Tibial artery (tissue), 4 donors: ENCODE data around the gene CBL.

ENCODE experiments used
- DNase-seq, 2 donors: peaks; one replicate each; pipeline ENCODE4 v3.0.0-alpha.2; 2019
- H3K27ac ChIP-seq, 2 donors: fragments of 200-600 bp; sonication (generic) in 1 of 2; 1 replicate in 1 of 2; 2 replicates in 1 of 2; pipeline ENCODE4 v1.5.1; 2018 to 2019; ENCODE audit warnings: mild to moderate bottlenecking in 1 of 2
- H3K27me3 ChIP-seq, 2 donors: fragments of 200-600 bp; sonication (generic) in 1 of 2; one replicate each; pipeline versions ENCODE4 v1.5.1 to v1.6.0; 2016 to 2019
- H3K36me3 ChIP-seq, 3 donors: fragments of 200-600 bp; sonication (generic) in 2 of 3; one replicate each; pipeline ENCODE4 v1.5.1; 2016 to 2019; ENCODE audit warnings: mild to moderate bottlenecking in 2 of 3
- H3K4me1 ChIP-seq, 4 donors: fragments of 200-600 bp; sonication (generic) in 2 of 4; 1 replicate in 3 of 4; 2 replicates in 1 of 4; pipeline ENCODE4 v1.5.1; 2016 to 2019
- H3K4me3 ChIP-seq, 2 donors: fragments of 200-600 bp; sonication (generic) in 1 of 2; 1 replicate in 1 of 2; 2 replicates in 1 of 2; pipeline ENCODE4 v1.5.1; 2018 to 2019; ENCODE audit warnings: mild to moderate bottlenecking in 2 of 2
- H3K9me3 ChIP-seq, 3 donors: fragments of 200-600 bp; sonication (generic) in 1 of 3; one replicate each; pipeline ENCODE4 v1.5.1; 2016 to 2019
- intact Hi-C: fragments of 100-400 bp; cut with DNase I; formaldehyde crosslinking; loops from one replicate; pipeline ENCODE4 v1.15.0; 2023; ENCODE audit warnings: low total_unique reads
- TF ChIP-seq, protein P1 (sequence below), 2 experiments: fragments of 200-600 bp in 1 of 2; fragments of 450-650 bp in 1 of 2; IDR thresholded peaks; one replicate each; pipeline ENCODE4 v1.5.1; 2017 to 2019; ENCODE audit warnings: antibody characterized with exemption in 2 of 2, mild to moderate bottlenecking in 1 of 2, moderate library complexity in 1 of 2

Gene CBL

DNA sequence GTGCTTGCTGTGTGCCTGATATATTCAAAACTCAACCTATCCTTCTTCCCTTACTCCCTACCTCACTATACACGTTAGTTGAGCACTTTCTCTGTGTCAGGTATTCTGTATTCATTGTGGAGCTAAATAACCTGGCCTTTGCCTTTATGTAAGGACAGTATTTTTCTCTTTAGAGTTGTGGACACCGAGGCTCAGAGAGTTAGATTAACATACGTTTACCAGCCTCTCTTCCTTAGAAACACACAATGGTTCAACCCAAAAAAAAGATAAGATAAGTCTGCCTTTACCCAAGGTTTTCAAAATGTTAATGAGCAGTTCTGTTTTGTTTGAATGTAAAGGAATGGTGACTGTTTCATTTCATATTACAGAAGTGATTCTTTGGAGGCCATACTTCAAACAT, 45.0 kb downstream of the CBL start:
- Histone ChIP-seq H3K36me3 (peaks cover 0 to 6% (median 5%) of the 10 kb centered on the region in 3 donors), H3K27me3 (no peaks in the 10 kb centered on the region), H3K9me3 (no peaks in the 10 kb centered on the region), H3K4me3 (no peak overlapping the region), H3K4me1 (peaks cover 0 to 8% (median 0%) of the 10 kb centered on the region in 4 donors), H3K27ac (no peak overlapping the region)
- DNase-seq = no peak
- intact Hi-C loops = no loop called here
- TF ChIP-seq, protein P1, sequence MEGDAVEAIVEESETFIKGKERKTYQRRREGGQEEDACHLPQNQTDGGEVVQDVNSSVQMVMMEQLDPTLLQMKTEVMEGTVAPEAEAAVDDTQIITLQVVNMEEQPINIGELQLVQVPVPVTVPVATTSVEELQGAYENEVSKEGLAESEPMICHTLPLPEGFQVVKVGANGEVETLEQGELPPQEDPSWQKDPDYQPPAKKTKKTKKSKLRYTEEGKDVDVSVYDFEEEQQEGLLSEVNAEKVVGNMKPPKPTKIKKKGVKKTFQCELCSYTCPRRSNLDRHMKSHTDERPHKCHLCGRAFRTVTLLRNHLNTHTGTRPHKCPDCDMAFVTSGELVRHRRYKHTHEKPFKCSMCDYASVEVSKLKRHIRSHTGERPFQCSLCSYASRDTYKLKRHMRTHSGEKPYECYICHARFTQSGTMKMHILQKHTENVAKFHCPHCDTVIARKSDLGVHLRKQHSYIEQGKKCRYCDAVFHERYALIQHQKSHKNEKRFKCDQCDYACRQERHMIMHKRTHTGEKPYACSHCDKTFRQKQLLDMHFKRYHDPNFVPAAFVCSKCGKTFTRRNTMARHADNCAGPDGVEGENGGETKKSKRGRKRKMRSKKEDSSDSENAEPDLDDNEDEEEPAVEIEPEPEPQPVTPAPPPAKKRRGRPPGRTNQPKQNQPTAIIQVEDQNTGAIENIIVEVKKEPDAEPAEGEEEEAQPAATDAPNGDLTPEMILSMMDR (IDR thresholded peaks at IDR 0.05) = no peak

DNA sequence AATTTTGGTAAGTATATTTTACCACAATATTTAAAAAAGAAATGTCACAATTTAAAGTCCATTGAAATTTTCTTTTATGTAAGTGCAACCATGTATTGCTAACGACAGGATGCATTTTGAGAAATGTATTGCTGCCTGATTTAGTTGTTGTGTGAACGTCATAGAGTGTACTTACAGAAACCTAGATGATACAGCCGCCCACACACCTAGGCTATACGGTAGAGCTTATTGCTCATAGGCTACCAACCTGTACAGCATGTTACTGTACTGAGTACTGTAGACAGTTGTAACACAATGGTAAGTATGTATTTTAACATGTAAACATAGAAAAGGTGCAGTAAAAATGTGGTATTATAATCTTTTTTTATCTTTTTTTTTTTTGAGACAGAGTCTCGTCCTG, 48.1 kb downstream of the CBL start:
- H3K36me3 ChIP-seq = peaks cover 0 to 6% (median 5%) of the 10 kb centered on the region in 3 donors
- DNase-seq = no peak
- intact Hi-C loops = no loop called here
- H3K27me3 ChIP-seq = no peaks in the 10 kb centered on the region
- TF ChIP-seq, protein P1 (IDR thresholded peaks at IDR 0.05) = no peak
- H3K4me1 ChIP-seq = peaks cover 0 to 8% (median 0%) of the 10 kb centered on the region in 4 donors
- no peak overlapping the region for H3K27ac ChIP-seq
- no peaks in the 10 kb centered on the region for H3K9me3 ChIP-seq
- no peak overlapping the region for H3K4me3 ChIP-seq

DNA sequence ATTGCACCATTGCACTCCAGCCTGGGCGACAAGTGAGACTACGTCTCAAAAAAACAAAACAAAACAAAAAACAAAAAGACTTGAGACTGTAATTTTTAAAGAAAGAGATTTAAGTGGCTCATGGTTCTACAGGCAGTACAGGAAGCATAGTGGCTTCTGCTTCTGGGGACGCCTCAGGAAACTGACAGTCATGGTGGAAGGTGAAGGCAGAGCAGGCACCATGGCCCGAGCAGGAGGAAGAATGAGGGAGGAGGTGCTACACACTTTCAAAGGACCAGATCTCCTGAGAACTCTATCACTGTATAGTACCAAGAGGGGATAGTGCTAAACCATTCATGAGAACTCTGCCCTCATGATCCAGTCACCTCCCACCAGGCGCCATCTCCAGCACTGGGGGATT, 52.0 kb downstream of the CBL start:
- intact Hi-C loops = no loop called here

DNA sequence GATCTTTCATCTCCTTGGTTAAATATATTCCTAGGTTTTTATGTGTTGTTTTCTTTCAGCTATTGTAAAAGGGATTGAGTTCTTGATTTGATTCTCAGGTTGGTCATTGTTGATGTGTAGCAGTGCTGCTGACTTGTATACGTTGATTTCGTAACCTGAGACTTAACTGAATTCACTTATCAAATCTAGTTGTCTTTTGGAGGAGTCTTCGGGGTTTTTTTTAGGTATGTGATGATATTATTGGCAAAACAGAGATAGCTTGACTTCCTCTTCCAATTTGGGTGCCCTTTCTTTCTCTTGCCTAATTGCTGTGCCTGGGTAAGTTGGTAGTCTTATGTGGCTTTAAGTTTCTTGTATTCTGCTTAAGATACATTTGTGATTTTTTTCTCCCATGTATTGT, 52.8 kb downstream of the CBL start:
- intact Hi-C loops = no loop called here
- no peak for DNase-seq
- TF ChIP-seq, protein P1 (IDR thresholded peaks at IDR 0.05) = no peak

More for the DNA sequence above, 52.0 kb downstream of the CBL start:
- Histone ChIP-seq H3K4me3 (no peak overlapping the region), H3K4me1 (peaks cover 0 to 13% (median 8%) of the 10 kb centered on the region in 4 donors), H3K27me3 (no peaks in the 10 kb centered on the region), H3K36me3 (peaks cover 0 to 6% (median 5%) of the 10 kb centered on the region in 3 donors), H3K9me3 (no peaks in the 10 kb centered on the region), H3K27ac (no peak overlapping the region)
- TF ChIP-seq, protein P1 (IDR thresholded peaks at IDR 0.05) = no peak
- no peak for DNase-seq

DNA sequence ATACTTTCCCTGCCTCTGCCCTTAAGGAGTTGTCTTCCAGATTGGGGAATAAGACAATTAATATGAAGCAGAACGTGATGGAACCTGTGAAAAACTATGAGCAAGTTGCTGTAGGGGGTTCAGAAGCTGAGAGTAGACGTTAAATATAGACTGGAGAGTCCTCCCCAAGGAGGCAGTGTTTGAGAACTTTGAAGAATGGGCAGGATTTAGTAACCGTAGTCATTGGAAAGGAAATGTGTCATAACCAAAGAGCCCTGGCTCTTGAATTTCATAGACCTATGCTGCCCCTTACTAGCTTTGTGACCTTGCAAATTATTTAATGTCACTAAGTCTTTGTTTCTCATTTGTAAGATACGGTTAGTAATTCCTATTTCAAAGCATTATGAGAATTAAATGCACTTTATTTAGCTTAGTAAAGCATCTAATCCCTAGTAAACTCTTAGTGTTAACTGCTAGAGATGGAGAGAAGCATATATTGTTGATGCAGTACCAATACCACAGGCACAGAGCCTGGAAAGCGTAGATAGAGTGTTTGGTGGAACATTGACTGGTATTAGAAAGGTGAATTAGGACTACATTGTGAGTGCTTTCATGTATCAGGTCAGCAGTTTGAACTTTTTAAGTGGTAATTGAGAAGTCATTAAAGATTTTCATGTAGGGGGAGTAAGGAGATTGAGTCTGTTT, 56.7 kb downstream of the CBL start:
- intact Hi-C loops = no loop called here
- no peaks in the 10 kb centered on the region for H3K9me3 ChIP-seq
- peak overlapping the region in 1 of 2 donors; percentile 16 for H3K27ac ChIP-seq
- no peak for DNase-seq
- TF ChIP-seq, protein P1 (IDR thresholded peaks at IDR 0.05) = no peak
- no peaks in the 10 kb centered on the region for H3K27me3 ChIP-seq
- peaks cover 0 to 27% (median 13%) of the 10 kb centered on the region in 4 donors for H3K4me1 ChIP-seq
- no peaks in the 10 kb centered on the region for H3K36me3 ChIP-seq
- H3K4me3 ChIP-seq = no peak overlapping the region

More for the DNA sequence above, 52.8 kb downstream of the CBL start:
- no peak overlapping the region for H3K4me3 ChIP-seq
- no peak overlapping the region for H3K27ac ChIP-seq
- H3K4me1 ChIP-seq = peaks cover 0 to 20% (median 11%) of the 10 kb centered on the region in 4 donors
- no peaks in the 10 kb centered on the region for H3K9me3 ChIP-seq
- peaks cover 0 to 6% (median 5%) of the 10 kb centered on the region in 3 donors for H3K36me3 ChIP-seq
- no peaks in the 10 kb centered on the region for H3K27me3 ChIP-seq
